Fibroblast of villous mesenchyme (primary cell): ENCODE data around the gene CSF3. TPM values are rescaled to one million over a fixed set of nuclear protein-coding genes. Genes with fewer than 3 reads are reported as not detected.
A peak's percentile ranks its signal among the peaks of the same experiment; 100 is the strongest.

Source experiments
- DNase-seq: peaks from one replicate; pipeline ENCODE4 v3.0.0-alpha.2; 2010; ENCODE audit warnings: low read depth
- H3K4me3 ChIP-seq: 2 replicates; pipeline ENCODE4 v1.5.1; 2011; ENCODE audit warnings: low read depth, mild to moderate bottlenecking, low read length
- total RNA-seq: library from RNA; depleted of rRNA; stranded (reverse); fragments of >200 nt; gene quantifications from 2 replicates; pipeline ENCODE4 v1.2.3, GENCODE V29; 2012
- TF ChIP-seq, protein P1 (sequence below): IDR thresholded peaks from 2 replicates; pipeline ENCODE4 v1.5.1; 2012; ENCODE audit warnings: low read depth, mild to moderate bottlenecking, low read length; ENCODE audit not compliant: insufficient read depth

The CSF3 gene
- total RNA-seq, 1 donor = 4.3 TPM

DNA sequence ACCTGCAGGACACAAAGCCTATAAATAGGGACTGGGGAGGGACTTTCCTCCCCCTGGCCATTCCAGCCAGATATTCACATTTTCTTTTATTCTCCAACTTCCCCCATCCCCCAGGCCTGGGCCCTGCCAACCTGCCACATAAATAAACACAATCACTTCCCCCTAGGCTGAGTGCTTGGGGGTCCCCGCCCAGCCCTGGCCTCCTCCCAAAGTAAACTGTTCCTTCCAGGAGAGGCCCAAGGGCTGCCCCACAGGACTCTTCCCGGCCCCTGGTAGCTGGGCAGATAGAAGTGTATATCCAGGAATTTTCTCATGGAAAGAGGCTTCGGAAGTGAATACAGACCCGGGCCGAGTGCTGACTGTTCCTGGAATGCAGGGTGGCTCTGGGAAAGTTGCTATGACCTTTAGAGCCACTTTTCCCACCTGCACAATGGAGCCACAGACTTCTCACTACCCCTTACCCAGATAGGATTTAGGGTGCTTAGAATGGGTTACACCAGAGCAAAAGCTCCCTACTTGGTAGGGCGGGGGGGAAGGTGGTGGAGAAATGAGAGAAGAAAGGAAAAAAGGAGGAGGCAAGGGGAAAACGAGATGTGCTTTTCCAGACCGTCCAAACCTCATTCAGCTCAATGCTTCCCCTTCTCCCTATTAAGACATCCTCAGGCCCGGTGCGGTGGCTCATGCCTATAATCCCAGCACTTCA is 8.5 kb downstream of the CSF3 start:
- H3K4me3 ChIP-seq = no peak overlapping the region
- DNase-seq = no peak
- TF ChIP-seq, protein P1, sequence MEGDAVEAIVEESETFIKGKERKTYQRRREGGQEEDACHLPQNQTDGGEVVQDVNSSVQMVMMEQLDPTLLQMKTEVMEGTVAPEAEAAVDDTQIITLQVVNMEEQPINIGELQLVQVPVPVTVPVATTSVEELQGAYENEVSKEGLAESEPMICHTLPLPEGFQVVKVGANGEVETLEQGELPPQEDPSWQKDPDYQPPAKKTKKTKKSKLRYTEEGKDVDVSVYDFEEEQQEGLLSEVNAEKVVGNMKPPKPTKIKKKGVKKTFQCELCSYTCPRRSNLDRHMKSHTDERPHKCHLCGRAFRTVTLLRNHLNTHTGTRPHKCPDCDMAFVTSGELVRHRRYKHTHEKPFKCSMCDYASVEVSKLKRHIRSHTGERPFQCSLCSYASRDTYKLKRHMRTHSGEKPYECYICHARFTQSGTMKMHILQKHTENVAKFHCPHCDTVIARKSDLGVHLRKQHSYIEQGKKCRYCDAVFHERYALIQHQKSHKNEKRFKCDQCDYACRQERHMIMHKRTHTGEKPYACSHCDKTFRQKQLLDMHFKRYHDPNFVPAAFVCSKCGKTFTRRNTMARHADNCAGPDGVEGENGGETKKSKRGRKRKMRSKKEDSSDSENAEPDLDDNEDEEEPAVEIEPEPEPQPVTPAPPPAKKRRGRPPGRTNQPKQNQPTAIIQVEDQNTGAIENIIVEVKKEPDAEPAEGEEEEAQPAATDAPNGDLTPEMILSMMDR = no peak

DNA sequence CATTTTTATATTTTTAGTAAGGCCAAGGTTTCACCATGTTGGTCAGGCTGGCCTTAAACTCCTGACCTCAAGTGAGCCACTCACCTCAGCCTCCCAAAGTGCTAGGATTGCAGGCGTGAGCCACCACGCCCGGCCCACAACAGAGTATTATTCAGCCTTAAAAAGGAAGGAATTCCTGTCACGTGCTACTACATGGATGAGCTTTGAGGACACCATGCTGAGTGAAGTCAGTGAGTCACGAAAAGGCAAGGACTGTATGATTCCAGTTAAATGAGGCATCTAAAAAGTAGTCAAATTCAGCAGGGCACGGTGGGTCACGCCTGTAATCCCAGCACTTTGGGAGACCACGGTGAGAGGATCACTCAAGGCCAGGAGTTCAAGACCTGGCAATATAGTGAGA is 9.7 kb downstream of the CSF3 start:
- TF ChIP-seq, protein P1 = no peak
- DNase-seq = no peak
- H3K4me3 ChIP-seq = no peak overlapping the region

DNA sequence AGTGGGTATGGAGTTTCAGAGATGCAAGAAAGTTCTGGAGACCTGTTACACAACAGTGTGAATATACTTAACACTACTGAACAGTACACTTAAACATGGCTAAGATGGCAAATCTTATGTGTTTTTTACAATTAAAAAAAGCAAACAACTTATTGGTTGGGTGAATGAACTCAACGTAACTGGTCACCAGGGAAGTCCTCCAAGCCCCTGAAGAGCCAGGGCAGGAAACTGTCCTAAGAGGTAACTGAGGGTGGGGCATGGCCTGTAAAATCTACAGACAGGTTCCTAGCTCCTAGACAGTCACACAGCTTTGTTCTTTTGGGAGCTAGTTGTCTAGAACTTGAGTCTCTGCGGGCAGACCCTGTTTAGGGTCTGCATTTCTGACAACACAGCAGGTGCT is 10.3 kb downstream of the CSF3 start:
- no peak for DNase-seq
- no peak overlapping the region for H3K4me3 ChIP-seq
- TF ChIP-seq, protein P1 = no peak

DNA sequence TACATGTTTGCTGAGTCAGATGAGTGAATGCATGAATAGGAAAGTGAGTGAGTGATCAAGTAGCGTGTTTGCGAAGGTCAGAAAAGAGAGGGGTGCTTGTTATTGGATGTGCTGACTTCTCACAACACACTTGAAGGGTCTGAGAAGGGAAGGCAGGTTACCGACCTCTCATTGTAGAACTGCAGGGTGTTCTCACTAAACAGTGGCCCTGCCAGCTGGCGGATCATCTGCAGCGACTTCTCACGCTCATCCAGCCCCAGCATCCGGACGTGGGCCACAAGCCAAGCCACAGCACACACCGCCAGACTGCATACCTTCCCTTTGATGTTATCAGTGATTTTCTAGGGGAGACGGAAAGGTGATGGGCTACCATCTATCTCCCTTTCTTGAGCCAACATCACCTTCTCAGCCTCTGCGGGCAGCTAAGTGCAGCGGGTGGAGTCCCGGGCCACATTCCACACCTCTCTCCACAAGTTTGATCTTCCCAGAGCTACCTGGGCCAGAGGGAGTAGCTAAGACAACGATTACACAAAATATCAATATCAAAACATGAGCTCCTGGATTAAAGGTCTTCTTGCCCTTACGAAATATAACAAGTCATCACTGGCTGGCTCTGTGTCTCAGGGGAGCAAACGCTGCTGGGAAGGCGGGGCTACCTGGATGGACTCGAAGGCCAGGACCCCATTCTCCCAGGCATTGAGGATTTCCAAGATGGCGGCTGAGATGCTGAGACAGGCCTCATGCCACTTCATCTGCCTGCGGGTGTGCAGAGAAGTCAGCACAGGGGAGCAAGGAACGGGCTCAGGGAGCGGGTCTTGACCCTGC is 11.0 kb downstream of the CSF3 start:
- TF ChIP-seq, protein P1 = no peak
- H3K4me3 ChIP-seq = no peak overlapping the region
- no peak for DNase-seq

DNA sequence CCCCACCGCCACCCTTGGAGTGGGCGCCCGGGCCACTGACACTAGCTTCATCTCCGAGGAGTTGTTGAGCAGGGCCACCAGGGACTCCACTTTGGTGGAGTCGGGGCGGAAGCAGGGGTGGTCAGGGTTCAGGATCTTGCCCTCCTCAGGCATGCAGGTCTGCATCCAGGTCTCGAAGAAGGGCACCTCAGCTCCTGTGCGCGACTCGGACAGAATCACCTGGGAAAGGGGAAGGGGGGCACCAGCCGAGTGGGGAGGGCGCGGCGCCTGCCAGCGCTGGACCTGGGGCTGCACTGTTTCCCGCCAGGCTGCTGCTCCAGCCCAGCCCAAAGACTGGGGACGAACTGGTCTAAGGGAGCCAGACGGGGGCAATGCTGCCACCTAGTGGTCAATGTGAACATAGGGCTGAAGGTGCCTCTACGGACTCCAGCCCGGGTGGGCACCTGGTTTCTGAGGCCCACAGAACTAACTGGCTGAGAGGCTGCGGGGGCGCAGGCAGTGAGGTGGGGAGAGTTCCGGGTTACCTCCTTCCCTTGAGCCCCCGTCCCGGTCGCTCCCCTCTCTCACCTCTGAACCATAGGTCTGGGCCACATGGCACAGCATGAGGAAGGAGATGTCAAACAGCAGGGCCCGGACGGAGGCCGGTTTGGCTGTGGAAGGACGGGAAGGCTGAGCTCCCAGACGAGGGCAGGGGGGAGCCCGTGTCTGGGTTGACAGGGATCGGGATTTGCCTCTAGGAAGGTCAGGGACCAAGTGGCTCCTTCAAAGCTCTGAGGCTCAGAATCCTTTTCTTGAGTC is 11.8 kb downstream of the CSF3 start:
- TF ChIP-seq, protein P1 = peak; percentile 83
- no peak overlapping the region for H3K4me3 ChIP-seq
- peak; percentile 80 for DNase-seq

DNA sequence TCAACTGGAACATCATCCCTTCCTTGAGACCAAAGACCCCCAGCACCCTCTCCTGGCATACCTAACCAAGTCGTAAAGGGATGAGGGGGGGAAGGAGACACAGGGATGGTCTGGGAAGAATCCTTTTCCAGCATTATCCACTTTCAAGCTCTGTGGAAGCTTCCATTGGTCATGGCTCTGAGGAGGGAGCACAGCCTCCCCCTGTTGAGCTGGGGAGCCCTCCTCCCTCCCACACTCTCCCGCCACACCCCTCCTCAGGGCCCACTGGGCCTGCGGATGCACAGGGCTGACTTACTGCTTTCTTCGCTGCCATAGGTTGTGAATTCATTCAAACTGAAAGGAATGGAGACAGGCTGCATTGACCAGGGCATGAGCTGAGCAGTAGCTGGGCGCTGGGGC is 12.4 kb downstream of the CSF3 start:
- no peak for DNase-seq
- TF ChIP-seq, protein P1 = no peak
- H3K4me3 ChIP-seq = no peak overlapping the region
